Testis (tissue), 2 donors: Measurements from ENCODE around the gene ACER3.

ENCODE experiments used
- POLR2A ChIP-seq: fragments of 450-650 bp; IDR thresholded peaks from one replicate; pipeline ENCODE4 v1.6.1; 2017; ENCODE audit warnings: antibody characterized with exemption, mild to moderate bottlenecking, moderate library complexity
- TF ChIP-seq, protein P1 (sequence below), 3 experiments: fragments of 450-650 bp in 2 of 3; fragments of 200-600 bp in 1 of 3; sonication (generic) in 1 of 3; IDR thresholded peaks; one replicate each; pipeline ENCODE4 v1.5.1; 2016 to 2019; ENCODE audit warnings: antibody characterized with exemption in 3 of 3, mild to moderate bottlenecking in 2 of 3, moderate library complexity in 1 of 3

DNA sequence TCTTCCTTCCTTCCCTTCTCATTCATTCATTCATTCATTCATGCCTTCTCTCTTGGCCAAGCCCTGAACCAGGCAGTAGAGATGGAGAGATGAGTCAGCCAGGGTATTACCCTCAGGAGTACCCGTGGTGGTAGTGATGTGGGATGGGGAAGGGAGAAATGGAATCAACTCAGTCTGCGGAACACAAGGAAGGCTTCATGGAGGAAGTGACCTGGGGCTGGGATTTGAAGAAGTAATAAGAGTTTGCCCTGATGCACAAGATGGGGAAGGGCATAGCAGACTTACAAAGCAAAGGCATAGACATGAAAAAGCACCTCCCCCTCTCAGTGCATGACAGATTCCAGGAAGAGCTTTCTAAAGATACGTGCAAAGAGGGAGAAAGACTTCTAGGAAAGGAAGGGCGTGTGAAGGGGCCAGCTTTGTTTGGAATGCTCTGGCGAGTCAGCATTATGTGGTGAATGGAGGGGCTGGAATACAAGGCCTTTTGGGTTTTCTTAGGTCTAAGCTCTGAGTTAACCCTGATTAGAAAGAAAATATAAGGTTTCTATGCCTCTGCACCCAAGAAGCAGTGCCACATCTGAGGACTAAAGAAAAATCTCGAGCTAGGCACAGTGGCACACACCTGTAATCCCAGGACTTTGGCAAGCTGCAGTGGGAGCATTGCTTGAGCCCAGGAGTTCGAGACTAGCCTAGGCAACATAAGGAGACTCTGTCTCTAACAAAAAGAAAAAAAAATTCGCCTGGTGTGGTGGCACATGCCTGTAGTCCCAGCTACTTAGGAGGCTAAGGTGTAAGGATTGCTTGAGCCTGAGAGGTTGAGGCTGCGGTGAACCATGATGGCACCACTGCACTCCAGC lies 36.4 kb upstream of the ACER3 start:
- TF ChIP-seq, protein P1, sequence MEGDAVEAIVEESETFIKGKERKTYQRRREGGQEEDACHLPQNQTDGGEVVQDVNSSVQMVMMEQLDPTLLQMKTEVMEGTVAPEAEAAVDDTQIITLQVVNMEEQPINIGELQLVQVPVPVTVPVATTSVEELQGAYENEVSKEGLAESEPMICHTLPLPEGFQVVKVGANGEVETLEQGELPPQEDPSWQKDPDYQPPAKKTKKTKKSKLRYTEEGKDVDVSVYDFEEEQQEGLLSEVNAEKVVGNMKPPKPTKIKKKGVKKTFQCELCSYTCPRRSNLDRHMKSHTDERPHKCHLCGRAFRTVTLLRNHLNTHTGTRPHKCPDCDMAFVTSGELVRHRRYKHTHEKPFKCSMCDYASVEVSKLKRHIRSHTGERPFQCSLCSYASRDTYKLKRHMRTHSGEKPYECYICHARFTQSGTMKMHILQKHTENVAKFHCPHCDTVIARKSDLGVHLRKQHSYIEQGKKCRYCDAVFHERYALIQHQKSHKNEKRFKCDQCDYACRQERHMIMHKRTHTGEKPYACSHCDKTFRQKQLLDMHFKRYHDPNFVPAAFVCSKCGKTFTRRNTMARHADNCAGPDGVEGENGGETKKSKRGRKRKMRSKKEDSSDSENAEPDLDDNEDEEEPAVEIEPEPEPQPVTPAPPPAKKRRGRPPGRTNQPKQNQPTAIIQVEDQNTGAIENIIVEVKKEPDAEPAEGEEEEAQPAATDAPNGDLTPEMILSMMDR (IDR thresholded peaks at IDR 0.05), result no peak
- no peak for TF ChIP-seq POLR2A
